WTC11 (cell line): ENCODE results near the gene INAFM2. TPM values are rescaled to one million over a fixed set of nuclear protein-coding genes. Genes with fewer than 3 reads are reported as not detected.

Experiments used
- ATAC-seq: fragments of 200-7000 bp; cut with Tn5 transposase; 2 replicates; pipeline ENCODE4 v1.10.0; 2021; ENCODE audit warnings: mild to moderate bottlenecking, moderate library complexity
- CTCF ChIA-PET: fragments of 300-600 bp; sonication (Branson Sonifier 250); formaldehyde crosslinking; loops from one replicate; lab custom pipeline; 2021; ENCODE audit warnings: antibody characterized with exemption; lab: Charles Lee
- POLR2A ChIA-PET: fragments of 350-600 bp; sonication (Branson Sonifier 250); formaldehyde crosslinking; loops from one replicate; lab custom pipeline; 2021; ENCODE audit warnings: antibody characterized with exemption; lab: Charles Lee
- DNase-seq: peaks from one replicate; pipeline ENCODE4 v3.0.0; 2021; ENCODE audit warnings: low spot score
- H3K27ac Mint-ChIP-seq: 2 replicates; pipeline ENCODE4 v1.8.0; 2021; ENCODE audit warnings: mixed read lengths
- H3K27me3 Mint-ChIP-seq: 2 replicates; pipeline ENCODE4 v1.8.0; 2021; ENCODE audit warnings: low read depth, mild to moderate bottlenecking, moderate library complexity, mixed read lengths
- H3K36me3 Mint-ChIP-seq: 2 replicates; pipeline ENCODE4 v1.8.0; 2021; ENCODE audit warnings: mixed read lengths
- H3K4me1 Mint-ChIP-seq: 2 replicates; pipeline ENCODE4 v1.8.0; 2022; ENCODE audit warnings: mixed read lengths
- H3K4me3 Mint-ChIP-seq: 2 replicates; pipeline ENCODE4 v1.8.0; 2021; ENCODE audit warnings: mild to moderate bottlenecking, moderate library complexity, mixed read lengths
- H3K9me3 Mint-ChIP-seq: 2 replicates; pipeline ENCODE4 v1.8.0; 2021; ENCODE audit warnings: mixed read lengths
- ATF3 ChIP-seq: sonication (generic); formaldehyde crosslinking; conservative IDR thresholded peaks from 2 replicates; pipeline ENCODE4 v1.8.1; 2022; ENCODE audit warnings: mild to moderate bottlenecking, missing genetic modification reagents
- CBFB ChIP-seq: sonication (generic); formaldehyde crosslinking; IDR thresholded peaks from 2 replicates; pipeline ENCODE4 v1.8.1; 2022; ENCODE audit warnings: mild to moderate bottlenecking, low read depth, missing genetic modification reagents
- EMX1 ChIP-seq: fragments of 250-450 bp; sonication (Bioruptor Pico); IDR thresholded peaks from 2 replicates; pipeline ENCODE4 v1.8.0; 2021; ENCODE audit warnings: mild to moderate bottlenecking
- ERG ChIP-seq: fragments of 250-450 bp; sonication (Bioruptor Pico); IDR thresholded peaks from 2 replicates; pipeline ENCODE4 v1.8.0; 2021; ENCODE audit warnings: mild to moderate bottlenecking
- FOXP1 ChIP-seq: sonication (generic); formaldehyde crosslinking; IDR thresholded peaks from 2 replicates; pipeline ENCODE4 v1.8.0; 2022; ENCODE audit warnings: missing genetic modification reagents, mild to moderate bottlenecking, moderate library complexity, borderline replicate concordance
- GTF2I ChIP-seq: fragments of 250-450 bp; sonication (Bioruptor Pico); conservative IDR thresholded peaks from 2 replicates; pipeline ENCODE4 v1.4.0; 2021; ENCODE audit warnings: mild to moderate bottlenecking
- KAT7 ChIP-seq: sonication (generic); formaldehyde crosslinking; IDR thresholded peaks from 2 replicates; pipeline ENCODE4 v1.8.1; 2023; ENCODE audit warnings: missing genetic modification reagents, mild to moderate bottlenecking, borderline replicate concordance
- OVOL2 ChIP-seq: fragments of 250-450 bp; sonication (Bioruptor Pico); IDR thresholded peaks from 2 replicates; pipeline ENCODE4 v1.9.0; 2021; ENCODE audit warnings: mild to moderate bottlenecking, borderline replicate concordance
- SMAD3 ChIP-seq: sonication (generic); formaldehyde crosslinking; IDR thresholded peaks from 2 replicates; pipeline ENCODE4 v1.8.0; 2022; ENCODE audit warnings: missing genetic modification reagents, mild to moderate bottlenecking, borderline replicate concordance
- SMAD4 ChIP-seq: sonication (generic); formaldehyde crosslinking; IDR thresholded peaks from 2 replicates; pipeline ENCODE4 v1.8.0; 2022; ENCODE audit warnings: mild to moderate bottlenecking, missing genetic modification reagents
- STAT6 ChIP-seq: sonication (generic); formaldehyde crosslinking; conservative IDR thresholded peaks from 2 replicates; pipeline ENCODE4 v1.8.1; 2023; ENCODE audit warnings: mild to moderate bottlenecking, low read depth, missing genetic modification reagents, moderate library complexity
- TCF7 ChIP-seq: sonication (generic); formaldehyde crosslinking; IDR thresholded peaks from 2 replicates; pipeline ENCODE4 v1.8.0; 2022; ENCODE audit warnings: mild to moderate bottlenecking, low read depth, missing genetic modification reagents, moderate library complexity
- TEAD4 ChIP-seq: sonication (generic); formaldehyde crosslinking; IDR thresholded peaks from 2 replicates; pipeline ENCODE4 v1.8.0; 2022; ENCODE audit warnings: mild to moderate bottlenecking, missing genetic modification reagents
- ZBTB21 ChIP-seq: sonication (generic); formaldehyde crosslinking; IDR thresholded peaks from 2 replicates; pipeline ENCODE4 v1.8.1; 2023; ENCODE audit warnings: mild to moderate bottlenecking, missing genetic modification reagents, borderline replicate concordance
- ZBTB43 ChIP-seq: sonication (generic); formaldehyde crosslinking; IDR thresholded peaks from 2 replicates; pipeline ENCODE4 v1.8.1; 2023; ENCODE audit warnings: mild to moderate bottlenecking, missing genetic modification reagents
- ZNF219 ChIP-seq: sonication (generic); formaldehyde crosslinking; IDR thresholded peaks from 2 replicates; pipeline ENCODE4 v1.8.0; 2023; ENCODE audit warnings: missing genetic modification reagents, mild to moderate bottlenecking, borderline replicate concordance
- ZNF263 ChIP-seq: sonication (generic); formaldehyde crosslinking; IDR thresholded peaks from 2 replicates; pipeline ENCODE4 v1.8.1; 2022; ENCODE audit warnings: low read depth, mild to moderate bottlenecking, moderate library complexity, missing genetic modification reagents
- total RNA-seq: library from RNA; stranded (reverse); gene quantifications from 3 replicates; pipeline ENCODE4 v1.2.3, GENCODE V29; 2021
- TF ChIP-seq, protein P1 (sequence below): sonication (generic); formaldehyde crosslinking; IDR thresholded peaks from 2 replicates; pipeline ENCODE4 v1.8.0; 2022; ENCODE audit warnings: mild to moderate bottlenecking, missing genetic modification reagents
- TF ChIP-seq, protein P2 (sequence below): fragments of 250-450 bp; sonication (Bioruptor Pico); IDR thresholded peaks from 2 replicates; pipeline ENCODE4 v1.9.0; 2021; ENCODE audit warnings: mild to moderate bottlenecking

INAFM2 gene
- total RNA-seq, 1 experiment from 2014 or later: 34.2 TPM

GRCh38 chr15:40328176-40328575 lies 4.7 kb downstream of the INAFM2 start:
- no peak for ATAC-seq
- CTCF ChIA-PET: interaction anchor here (1.0 to 8.3 kb wide), 13 partner anchors 11 to 94 kb away, joined by 3 to 234 read pairs (median 5); partner anchors contain the start of genes ANKRD63, CCDC9B, IVD and PAK6
- peaks cover 15% of the 10 kb centered on the region; the same call in 1 of the 2 replicates for H3K36me3 Mint-ChIP-seq
- TF ChIP-seq ZNF263 (CRISPR knock-in tag) (no peak), TEAD4 (CRISPR knock-in tag) (no peak), GTF2I (CRISPR knock-in tag) (no peak), ZBTB43 (no peak), ERG (CRISPR knock-in tag) (no peak), ATF3 (CRISPR knock-in tag) (no peak), OVOL2 (no peak), ZNF219 (CRISPR knock-in tag) (no peak), SMAD4 (CRISPR knock-in tag) (no peak)
- TF ChIP-seq, protein P1, sequence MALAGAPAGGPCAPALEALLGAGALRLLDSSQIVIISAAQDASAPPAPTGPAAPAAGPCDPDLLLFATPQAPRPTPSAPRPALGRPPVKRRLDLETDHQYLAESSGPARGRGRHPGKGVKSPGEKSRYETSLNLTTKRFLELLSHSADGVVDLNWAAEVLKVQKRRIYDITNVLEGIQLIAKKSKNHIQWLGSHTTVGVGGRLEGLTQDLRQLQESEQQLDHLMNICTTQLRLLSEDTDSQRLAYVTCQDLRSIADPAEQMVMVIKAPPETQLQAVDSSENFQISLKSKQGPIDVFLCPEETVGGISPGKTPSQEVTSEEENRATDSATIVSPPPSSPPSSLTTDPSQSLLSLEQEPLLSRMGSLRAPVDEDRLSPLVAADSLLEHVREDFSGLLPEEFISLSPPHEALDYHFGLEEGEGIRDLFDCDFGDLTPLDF (CRISPR knock-in tag): no peak
- TF ChIP-seq, protein P2, sequence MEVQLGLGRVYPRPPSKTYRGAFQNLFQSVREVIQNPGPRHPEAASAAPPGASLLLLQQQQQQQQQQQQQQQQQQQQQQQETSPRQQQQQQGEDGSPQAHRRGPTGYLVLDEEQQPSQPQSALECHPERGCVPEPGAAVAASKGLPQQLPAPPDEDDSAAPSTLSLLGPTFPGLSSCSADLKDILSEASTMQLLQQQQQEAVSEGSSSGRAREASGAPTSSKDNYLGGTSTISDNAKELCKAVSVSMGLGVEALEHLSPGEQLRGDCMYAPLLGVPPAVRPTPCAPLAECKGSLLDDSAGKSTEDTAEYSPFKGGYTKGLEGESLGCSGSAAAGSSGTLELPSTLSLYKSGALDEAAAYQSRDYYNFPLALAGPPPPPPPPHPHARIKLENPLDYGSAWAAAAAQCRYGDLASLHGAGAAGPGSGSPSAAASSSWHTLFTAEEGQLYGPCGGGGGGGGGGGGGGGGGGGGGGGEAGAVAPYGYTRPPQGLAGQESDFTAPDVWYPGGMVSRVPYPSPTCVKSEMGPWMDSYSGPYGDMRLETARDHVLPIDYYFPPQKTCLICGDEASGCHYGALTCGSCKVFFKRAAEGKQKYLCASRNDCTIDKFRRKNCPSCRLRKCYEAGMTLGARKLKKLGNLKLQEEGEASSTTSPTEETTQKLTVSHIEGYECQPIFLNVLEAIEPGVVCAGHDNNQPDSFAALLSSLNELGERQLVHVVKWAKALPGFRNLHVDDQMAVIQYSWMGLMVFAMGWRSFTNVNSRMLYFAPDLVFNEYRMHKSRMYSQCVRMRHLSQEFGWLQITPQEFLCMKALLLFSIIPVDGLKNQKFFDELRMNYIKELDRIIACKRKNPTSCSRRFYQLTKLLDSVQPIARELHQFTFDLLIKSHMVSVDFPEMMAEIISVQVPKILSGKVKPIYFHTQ: no peak
- H3K27me3 Mint-ChIP-seq: peaks cover 4% of the 10 kb centered on the region
- POLR2A ChIA-PET: interaction anchor here (1.7 kb wide), 1 partner anchor 9 kb away, joined by 6 read pairs; no protein-coding TSS in a partner anchor
- H3K4me3 Mint-ChIP-seq: peak overlapping the region; percentile 38
- no peak for DNase-seq
- H3K4me1 Mint-ChIP-seq: peaks cover 50% of the 10 kb centered on the region
- no peaks in the 10 kb centered on the region for H3K9me3 Mint-ChIP-seq
- peak overlapping the region; percentile 83 for H3K27ac Mint-ChIP-seq

DNA sequence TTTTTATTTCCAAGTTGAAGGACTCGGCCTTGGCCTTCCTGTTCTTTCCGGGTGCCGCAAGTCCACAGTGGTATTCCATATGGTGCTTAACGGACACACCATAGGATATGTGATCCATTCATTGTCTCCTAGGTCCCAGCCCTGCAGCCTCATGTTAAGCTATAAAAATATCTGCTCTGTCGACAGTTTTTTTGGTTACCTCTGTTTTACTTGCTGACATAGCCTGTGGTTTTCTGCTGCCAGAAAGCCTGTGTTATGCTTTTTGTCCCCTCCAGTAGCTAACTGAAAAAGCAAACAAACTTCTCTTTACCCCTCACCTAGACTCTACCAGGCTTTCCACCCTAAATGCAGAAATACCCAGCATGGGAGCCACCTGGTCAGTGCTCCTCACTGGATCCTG lies 5.3 kb downstream of the INAFM2 start:
- Mint-ChIP-seq H3K4me1 (peaks cover 52% of the 10 kb centered on the region), H3K4me3 (peak overlapping the region; percentile 38; the same call in 1 of the 2 replicates), H3K27me3 (peaks cover 4% of the 10 kb centered on the region), H3K27ac (peak overlapping the region; percentile 83; the same call in 1 of the 2 replicates), H3K9me3 (no peaks in the 10 kb centered on the region), H3K36me3 (peaks cover 15% of the 10 kb centered on the region; the same call in 1 of the 2 replicates)
- ATAC-seq: no peak
- TF ChIP-seq KAT7 (CRISPR knock-in tag): no peak
- ChIA-PET POLR2A (interaction anchor here (1.7 kb wide), 1 partner anchor 8 kb away, joined by 6 read pairs; no protein-coding TSS in a partner anchor), CTCF (interaction anchor here (1.0 to 8.3 kb wide), 10 partner anchors 10 to 93 kb away, joined by 3 to 234 read pairs (median 18); partner anchors contain the start of genes ANKRD63, CCDC9B, IVD and PLCB2)
- no peak for DNase-seq

DNA sequence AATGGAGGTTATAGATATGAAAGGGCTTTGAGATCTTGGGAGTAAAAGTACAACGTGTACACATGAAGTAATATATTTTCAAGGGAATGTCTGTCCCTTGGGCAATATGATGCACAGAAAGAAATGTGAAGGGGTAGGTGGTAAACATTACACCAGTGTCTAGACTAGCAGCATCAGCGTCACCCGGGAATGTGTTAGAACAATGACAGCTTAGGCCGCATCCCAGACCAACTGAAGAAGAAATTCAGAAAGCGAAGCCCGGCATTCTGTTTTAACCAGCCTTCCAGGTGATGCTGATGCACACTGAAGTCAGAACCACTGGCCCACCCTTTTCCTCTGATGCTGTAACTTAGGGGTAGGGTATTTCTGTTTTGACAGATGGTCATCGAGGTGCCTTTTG lies 6.3 kb downstream of the INAFM2 start:
- ChIA-PET POLR2A (no interaction called here), CTCF (interaction anchor here (1.6 to 8.3 kb wide), 4 partner anchors 9 to 92 kb away, joined by 3 to 234 read pairs (median 44); partner anchors contain the start of gene CCDC9B)
- peaks cover 15% of the 10 kb centered on the region; the same call in 1 of the 2 replicates for H3K36me3 Mint-ChIP-seq
- no peaks in the 10 kb centered on the region for H3K9me3 Mint-ChIP-seq
- DNase-seq (no peak), ATAC-seq (no peak)
- no peak overlapping the region for H3K4me3 Mint-ChIP-seq
- H3K4me1 Mint-ChIP-seq: peaks cover 58% of the 10 kb centered on the region
- H3K27ac Mint-ChIP-seq: no peak overlapping the region
- peaks cover 4% of the 10 kb centered on the region for H3K27me3 Mint-ChIP-seq
- TF ChIP-seq STAT6 (no peak), SMAD3 (no peak), EMX1 (CRISPR knock-in tag) (no peak), CBFB (CRISPR knock-in tag) (no peak), FOXP1 (CRISPR knock-in tag) (no peak), ZBTB21 (CRISPR knock-in tag) (no peak), TCF7 (no peak)
